ENCODE data around the gene F2R. TPM values are rescaled to one million over a fixed set of nuclear protein-coding genes. Genes with fewer than 3 reads are reported as not detected.
"Not testable (repeated sequence)": the region's sequence is repeated elsewhere in the genome, so short reads cannot be mapped to it uniquely, and the experiment has no call there.

The F2R gene
- total RNA-seq, 1 experiment from 2014 or later = 16.9 TPM

- ATAC-seq (peak; percentile 27; the same call in 1 of the 2 replicates), DNase-seq (no peak)
- Histone ChIP-seq H3K79me2 (ENCODE audit: low read length) (no peaks in the 10 kb centered on the region), H3K4me3 (ENCODE audit: low read length) (no peak overlapping the region), H3K36me3 (ENCODE audit: low read depth, low read length) (no peaks in the 10 kb centered on the region; the same call in 1 of the 2 replicates), H3K4me1 (ENCODE audit: insufficient read depth, low read length) (0 out of 2 replicates have a peak, but pooled peaks cover 5% of the 10 kb centered on the region), H4K20me1 (ENCODE audit: low read length) (no peaks in the 10 kb centered on the region), H3K27me3 (ENCODE audit: low read length) (no peaks in the 10 kb centered on the region), H3K27ac (ENCODE audit: low read length) (no peak overlapping the region), H3K9ac (ENCODE audit: low read length) (no peak overlapping the region), H3K4me2 (ENCODE audit: low read length) (no peak overlapping the region), H3K9me2 (replicated peaks; ENCODE audit: low read length) (no peaks in the 10 kb centered on the region), H3F3A (ENCODE audit: low read length, unreplicated experiment) (no peaks in the 10 kb centered on the region), H2AFZ (ENCODE audit: low read length) (no peak overlapping the region), H3K9me3 (ENCODE audit: low read length) (no peaks in the 10 kb centered on the region)
- CTCF ChIA-PET = interaction anchor here (1.0 kb wide), 1 partner anchor 170 kb away, joined by 6 read pairs; no protein-coding TSS in a partner anchor
- BruUV-seq (replicated peaks) = no TSS peak
- intact Hi-C loops (cut with micrococcal nuclease) = loop anchor here (5.0 kb wide), 1 partner anchor 55 kb away; the partner anchor contains the start of gene F2R
- TF ChIP-seq EZH2 (IDR thresholded peaks at IDR 0.05; ENCODE audit: low read length, unreplicated experiment) (no peak), CTCF (conservative IDR thresholded peaks at IDR 0.05; ENCODE audit: low read depth, low read length) (no peak), EZH2phosphoT487 (IDR thresholded peaks at IDR 0.05; ENCODE audit: borderline replicate concordance, low read length) (no peak)
- POLR2A ChIA-PET (ENCODE audit: unreplicated experiment) = no interaction called here
Measured at GRCh38 chr5:76771705-76772405, 55.9 kb downstream of the F2R start.

GRCh38 chr5:76775921-76776320 is 60.0 kb downstream of the F2R start:
- Histone ChIP-seq H3K27ac (ENCODE audit: low read length) (no peak overlapping the region), H3K9me3 (ENCODE audit: low read length) (no peaks in the 10 kb centered on the region), H3K4me2 (ENCODE audit: low read length) (no peak overlapping the region), H3K9me2 (replicated peaks; ENCODE audit: low read length) (no peaks in the 10 kb centered on the region), H3K27me3 (ENCODE audit: low read length) (no peaks in the 10 kb centered on the region), H3K4me3 (ENCODE audit: low read length) (no peak overlapping the region), H4K20me1 (ENCODE audit: low read length) (no peaks in the 10 kb centered on the region), H3K36me3 (ENCODE audit: low read depth, low read length) (no peaks in the 10 kb centered on the region; the same call in 1 of the 2 replicates), H3F3A (ENCODE audit: low read length, unreplicated experiment) (no peaks in the 10 kb centered on the region), H3K4me1 (ENCODE audit: insufficient read depth, low read length) (no peaks in the 10 kb centered on the region), H3K9ac (ENCODE audit: low read length) (no peak overlapping the region), H2AFZ (ENCODE audit: low read length) (no peak overlapping the region), H3K79me2 (ENCODE audit: low read length) (no peaks in the 10 kb centered on the region)
- DNase-seq (no peak), ATAC-seq (no peak)
- ChIA-PET POLR2A (ENCODE audit: unreplicated experiment) (interaction anchor here (0.5 kb wide), 1 partner anchor 177 kb away, joined by 5 read pairs; no protein-coding TSS in a partner anchor), CTCF (interaction anchor here (0.8 kb wide), 1 partner anchor 30 kb away, joined by 4 read pairs; no protein-coding TSS in a partner anchor)
- TF ChIP-seq CTCF (conservative IDR thresholded peaks at IDR 0.05; ENCODE audit: low read depth, low read length) (no peak), EZH2 (IDR thresholded peaks at IDR 0.05; ENCODE audit: low read length, unreplicated experiment) (no peak), EZH2phosphoT487 (IDR thresholded peaks at IDR 0.05; ENCODE audit: borderline replicate concordance, low read length) (no peak)
- intact Hi-C loops (cut with micrococcal nuclease) = loop anchor here (2.0 kb wide), 1 partner anchor 133 kb away; no protein-coding TSS in a partner anchor
- no TSS peak for BruUV-seq (replicated peaks)

GRCh38 chr5:76776391-76776790 is 60.5 kb downstream of the F2R start:
- Histone ChIP-seq H3K36me3 (ENCODE audit: low read depth, low read length) (no peaks in the 10 kb centered on the region; the same call in 1 of the 2 replicates), H3K27ac (ENCODE audit: low read length) (no peak overlapping the region), H3K4me1 (ENCODE audit: insufficient read depth, low read length) (no peaks in the 10 kb centered on the region), H3K9me3 (ENCODE audit: low read length) (no peaks in the 10 kb centered on the region), H3K9me2 (replicated peaks; ENCODE audit: low read length) (no peaks in the 10 kb centered on the region), H2AFZ (ENCODE audit: low read length) (no peak overlapping the region), H3F3A (ENCODE audit: low read length, unreplicated experiment) (no peaks in the 10 kb centered on the region), H3K4me3 (ENCODE audit: low read length) (no peak overlapping the region), H4K20me1 (ENCODE audit: low read length) (no peaks in the 10 kb centered on the region), H3K79me2 (ENCODE audit: low read length) (no peaks in the 10 kb centered on the region), H3K9ac (ENCODE audit: low read length) (no peak overlapping the region), H3K27me3 (ENCODE audit: low read length) (no peaks in the 10 kb centered on the region), H3K4me2 (ENCODE audit: low read length) (no peak overlapping the region)
- POLR2A ChIA-PET (ENCODE audit: unreplicated experiment) = interaction anchor here (0.5 kb wide), 1 partner anchor 177 kb away, joined by 5 read pairs; no protein-coding TSS in a partner anchor
- TF ChIP-seq CTCF (conservative IDR thresholded peaks at IDR 0.05; ENCODE audit: low read depth, low read length) = no peak
- TF ChIP-seq EZH2phosphoT487 (IDR thresholded peaks at IDR 0.05; ENCODE audit: borderline replicate concordance, low read length) = no peak
- TF ChIP-seq EZH2 (IDR thresholded peaks at IDR 0.05; ENCODE audit: low read length, unreplicated experiment) = no peak
- ATAC-seq (no peak), DNase-seq (no peak)
- CTCF ChIA-PET = interaction anchor here (0.8 kb wide), 1 partner anchor 30 kb away, joined by 4 read pairs; no protein-coding TSS in a partner anchor
- no TSS peak for BruUV-seq (replicated peaks)
- intact Hi-C loops (cut with micrococcal nuclease) = no loop called here

- H3K27ac ChIP-seq (ENCODE audit: low read length); H3K9ac ChIP-seq (ENCODE audit: low read length); H3K4me1 ChIP-seq (ENCODE audit: insufficient read depth, low read length); H3K9me3 ChIP-seq (ENCODE audit: low read length); POLR2A ChIA-PET (ENCODE audit: unreplicated experiment); DNase-seq; CTCF ChIA-PET; BruUV-seq (replicated peaks); H3K9me2 ChIP-seq (replicated peaks; ENCODE audit: low read length); ATAC-seq; H3K79me2 ChIP-seq (ENCODE audit: low read length); H3K4me3 ChIP-seq (ENCODE audit: low read length); H3K4me2 ChIP-seq (ENCODE audit: low read length); H3K27me3 ChIP-seq (ENCODE audit: low read length); H2AFZ ChIP-seq (ENCODE audit: low read length); H4K20me1 ChIP-seq (ENCODE audit: low read length); H3K36me3 ChIP-seq (ENCODE audit: low read depth, low read length); H3F3A ChIP-seq (ENCODE audit: low read length, unreplicated experiment): not testable (repeated sequence)
- intact Hi-C loops (cut with micrococcal nuclease) = loop anchor here (10.0 kb wide), 1 partner anchor 234 kb away; no protein-coding TSS in a partner anchor
Measured at GRCh38 chr5:76780616-76781015, 64.7 kb downstream of the F2R start.

All from PC-3 (cell line).